ENCODE measurements around the gene MESP1. TPM values are rescaled to one million over a fixed set of nuclear protein-coding genes. Genes with fewer than 3 reads are reported as not detected.

MESP1 gene
- total RNA-seq, 1 donor from 2014 or later = 2.1 TPM

GRCh38 chr15:89704411-89704810 is 46.6 kb downstream of the MESP1 start:
- peak overlapping the region; percentile 16 for H3K27ac Mint-ChIP-seq (ENCODE audit: unreplicated experiment)
- peaks cover 54% of the 10 kb centered on the region for H3K27me3 Mint-ChIP-seq (ENCODE audit: unreplicated experiment)
- TF ChIP-seq CTCF (IDR thresholded peaks at IDR 0.05) = no peak
- H3K36me3 Mint-ChIP-seq (ENCODE audit: unreplicated experiment) = no peaks in the 10 kb centered on the region
- H3K4me1 Mint-ChIP-seq (ENCODE audit: unreplicated experiment) = peaks cover 14% of the 10 kb centered on the region
- no peak for DNase-seq (ENCODE audit: extremely low spot score, unreplicated experiment)
- H3K9me3 Mint-ChIP-seq (ENCODE audit: unreplicated experiment) = no peaks in the 10 kb centered on the region
- H3K4me3 Mint-ChIP-seq (ENCODE audit: unreplicated experiment) = no peak overlapping the region

Other genes starting within 250 kb of the MESP1 start
- 2.1 and 2.3 TPM in 2 replicates for gene TICRR, start 175.8 kb downstream of the MESP1 start, total RNA-seq
- gene KIF7, start 95.8 kb downstream of the MESP1 start, total RNA-seq = 18.2 and 20.0 TPM in 2 replicates
- gene PLIN1, start 71.9 kb downstream of the MESP1 start, total RNA-seq = 0.70 and 0.84 TPM in 2 replicates
- 4.6 and 5.6 TPM in 2 replicates for gene PEX11A, start 60.5 kb downstream of the MESP1 start, total RNA-seq
- gene WDR93, start 60.4 kb downstream of the MESP1 start, total RNA-seq = 0.19 TPM in 1 of 2 replicates, not detected in the other
- gene MESP2, start 25.1 kb upstream of the MESP1 start, total RNA-seq = not detected in 2 replicates
- 93.1 and 95.4 TPM in 2 replicates for gene ANPEP, start 63.6 kb upstream of the MESP1 start, total RNA-seq
- 26.9 and 29.3 TPM in 2 replicates for gene AP3S2, start 142.7 kb upstream of the MESP1 start, total RNA-seq
- gene ARPIN, start 161.7 kb upstream of the MESP1 start, total RNA-seq = 18.7 and 23.0 TPM in 2 replicates